ENCODE results near the gene FOXP1. TPM values are rescaled to one million over a fixed set of nuclear protein-coding genes. Genes with fewer than 3 reads are reported as not detected.

Gene FOXP1
- total RNA-seq, 1 experiment from 2014 or later: 31.8 TPM

DNA sequence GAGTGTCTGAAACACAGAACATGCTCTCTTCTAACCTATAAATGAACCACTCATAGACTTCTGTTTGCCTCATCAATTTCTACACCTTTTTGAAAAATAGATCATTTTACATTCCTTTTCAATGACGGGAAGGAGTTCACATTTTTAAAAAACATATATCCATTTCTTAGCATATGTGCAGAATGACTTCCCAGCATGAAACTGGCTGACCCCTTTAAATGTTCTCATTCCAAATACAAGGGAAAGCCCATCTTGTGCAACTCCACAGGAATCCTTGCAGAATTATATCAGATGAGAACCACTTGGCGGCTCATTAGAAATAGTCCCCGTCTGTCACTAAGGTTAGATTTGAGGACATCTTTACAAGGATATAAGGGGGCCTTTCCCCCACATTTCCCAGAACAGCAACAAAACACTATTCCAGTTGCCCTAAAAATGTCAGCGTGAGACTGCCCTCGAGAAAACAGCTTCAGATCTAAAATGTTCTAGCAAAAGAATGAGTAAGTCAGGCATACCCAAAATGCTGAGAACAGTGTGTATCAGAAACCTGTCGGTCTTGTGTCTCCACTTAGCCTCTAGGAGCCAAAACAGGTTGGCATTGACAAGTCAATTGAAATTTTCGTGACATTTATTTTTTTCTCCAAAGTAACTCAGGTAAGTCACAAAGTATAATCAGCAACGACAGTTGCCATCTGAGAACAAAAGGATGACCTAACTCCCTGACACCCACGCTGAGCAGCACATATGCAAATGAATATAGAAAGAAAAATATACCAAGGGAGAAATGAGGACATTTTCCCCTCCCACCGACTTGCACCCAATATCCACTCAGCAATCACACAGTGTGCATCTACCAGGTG lies 63.1 kb downstream of the FOXP1 start:
- DNase-seq (ENCODE audit: low read depth): no peak
- in situ Hi-C loops (cut with HindIII; ENCODE audit: low pct_unique_long_range_greater_than_20kb, low sequenced_read_pairs): no loop called here

DNA sequence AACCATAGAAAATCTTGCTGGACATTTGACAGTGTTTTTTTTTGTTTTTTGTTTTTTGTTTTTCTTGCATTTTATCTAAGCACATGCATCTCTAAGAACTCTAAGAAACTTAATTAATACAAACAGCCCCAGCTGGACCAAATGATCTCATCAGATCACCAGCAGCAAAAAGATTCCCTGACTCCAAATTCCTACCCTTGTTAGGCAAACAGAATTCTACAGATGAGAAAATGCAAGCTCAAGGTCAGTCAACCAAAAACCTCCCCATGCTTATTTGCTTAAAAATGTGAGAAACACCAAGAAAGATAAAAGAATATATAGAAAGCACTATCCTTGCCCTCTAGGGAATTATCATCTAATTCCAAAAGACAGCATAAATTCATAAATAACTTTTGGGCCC lies 65.4 kb downstream of the FOXP1 start:
- DNase-seq (ENCODE audit: low read depth): no peak
- in situ Hi-C loops (cut with HindIII; ENCODE audit: low pct_unique_long_range_greater_than_20kb, low sequenced_read_pairs): no loop called here

DNA sequence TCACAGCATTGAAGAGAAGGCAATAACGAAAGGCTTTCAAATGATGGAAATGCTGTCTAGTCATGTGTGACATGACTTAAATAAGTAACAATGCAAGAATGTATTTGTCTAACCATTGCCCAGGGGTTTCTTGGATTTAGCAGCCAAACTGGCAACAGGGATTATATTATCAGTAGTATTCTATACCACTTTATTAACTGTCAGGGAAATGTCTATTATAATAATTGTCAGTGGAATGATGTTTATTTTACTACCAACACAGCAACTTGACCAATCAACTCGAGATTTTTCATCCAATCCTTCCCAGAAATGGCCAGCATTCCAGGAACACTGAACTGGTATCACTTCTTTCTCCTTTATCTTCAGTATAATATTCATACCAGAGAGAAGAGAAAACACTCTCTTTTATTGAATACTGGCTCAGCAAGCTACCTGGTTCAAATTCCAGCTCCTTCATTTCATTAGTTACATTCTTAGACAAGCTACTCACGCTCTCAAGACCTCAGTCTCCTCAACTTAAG lies 66.2 kb downstream of the FOXP1 start:
- in situ Hi-C loops (cut with HindIII; ENCODE audit: low pct_unique_long_range_greater_than_20kb, low sequenced_read_pairs): no loop called here
- DNase-seq (ENCODE audit: low read depth): peak; percentile 73

GRCh38 chr3:71515636-71516365 lies 67.7 kb downstream of the FOXP1 start:
- in situ Hi-C loops (cut with HindIII; ENCODE audit: low pct_unique_long_range_greater_than_20kb, low sequenced_read_pairs): no loop called here

GRCh38 chr3:71514621-71515020 lies 68.9 kb downstream of the FOXP1 start:
- DNase-seq (ENCODE audit: low read depth): no peak
- in situ Hi-C loops (cut with HindIII; ENCODE audit: low pct_unique_long_range_greater_than_20kb, low sequenced_read_pairs): no loop called here

More at GRCh38 chr3:71515636-71516365, 67.7 kb downstream of the FOXP1 start:
- DNase-seq (ENCODE audit: low read depth): no peak

GRCh38 chr3:71513515-71513914 lies 70.0 kb downstream of the FOXP1 start:
- no peak for DNase-seq (ENCODE audit: low read depth)
- in situ Hi-C loops (cut with HindIII; ENCODE audit: low pct_unique_long_range_greater_than_20kb, low sequenced_read_pairs): no loop called here

DNA sequence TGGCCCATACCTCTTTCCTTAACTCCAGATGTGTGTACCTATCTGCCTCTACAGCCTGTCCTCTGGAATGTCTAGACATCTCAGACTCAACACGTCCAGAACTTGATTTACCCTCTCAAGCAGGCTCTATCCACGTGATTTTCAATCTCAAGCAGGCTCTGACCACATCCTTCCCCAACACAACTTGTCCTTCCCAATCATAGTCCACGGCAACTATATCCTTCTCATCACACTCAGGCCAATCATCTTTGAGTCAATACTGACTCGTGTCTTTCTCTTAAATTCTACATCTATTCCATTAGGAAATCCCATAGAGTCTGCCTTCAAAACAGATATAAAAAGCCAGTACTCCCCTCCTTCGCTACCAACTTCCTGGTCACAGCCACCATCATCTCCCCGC lies 70.4 kb downstream of the FOXP1 start:
- in situ Hi-C loops (cut with HindIII; ENCODE audit: low pct_unique_long_range_greater_than_20kb, low sequenced_read_pairs): no loop called here
- DNase-seq (ENCODE audit: low read depth): no peak

DNA sequence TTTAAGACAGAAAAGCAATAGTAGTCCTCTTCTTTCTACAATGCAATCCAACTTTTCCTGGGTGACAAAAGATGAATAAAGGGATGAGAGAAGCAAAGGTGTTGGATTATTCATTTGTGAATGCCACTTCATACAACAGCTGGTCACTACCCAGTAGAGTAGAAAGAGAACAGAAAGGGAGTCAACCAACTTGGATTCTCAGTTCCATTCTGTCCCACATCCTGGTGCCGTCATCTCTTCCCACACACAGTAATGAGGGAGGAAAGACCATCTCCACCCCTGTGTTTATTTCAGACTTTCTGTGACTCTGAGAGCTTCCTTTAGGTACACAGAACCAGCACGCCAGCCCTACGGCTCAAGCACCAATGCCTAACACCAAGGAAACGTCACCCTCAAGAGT lies 71.0 kb downstream of the FOXP1 start:
- in situ Hi-C loops (cut with HindIII; ENCODE audit: low pct_unique_long_range_greater_than_20kb, low sequenced_read_pairs): no loop called here
- no peak for DNase-seq (ENCODE audit: low read depth)

DNA sequence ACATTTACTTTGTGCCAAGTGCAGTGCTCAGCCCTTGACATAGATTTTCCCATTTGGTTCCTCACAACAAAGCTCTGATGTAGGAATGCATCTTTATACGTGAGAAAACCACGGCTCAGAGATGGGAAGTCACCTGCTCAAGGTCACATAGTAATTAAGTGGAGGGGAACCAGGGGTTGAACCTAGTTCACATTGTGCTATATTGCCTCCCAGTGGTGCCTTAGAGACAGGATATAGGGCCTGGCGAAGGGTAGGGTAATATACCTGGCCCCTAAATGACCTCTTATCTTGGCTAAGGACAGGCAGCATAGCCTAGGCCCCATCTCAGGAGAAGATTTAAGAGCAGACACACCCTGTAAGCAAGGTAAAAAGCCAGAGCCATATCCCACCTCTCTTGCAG lies 71.5 kb downstream of the FOXP1 start:
- DNase-seq (ENCODE audit: low read depth): no peak
- in situ Hi-C loops (cut with HindIII; ENCODE audit: low pct_unique_long_range_greater_than_20kb, low sequenced_read_pairs): no loop called here

GRCh38 chr3:71511446-71511845 lies 72.1 kb downstream of the FOXP1 start:
- in situ Hi-C loops (cut with HindIII; ENCODE audit: low pct_unique_long_range_greater_than_20kb, low sequenced_read_pairs): no loop called here
- DNase-seq (ENCODE audit: low read depth): no peak

DNA sequence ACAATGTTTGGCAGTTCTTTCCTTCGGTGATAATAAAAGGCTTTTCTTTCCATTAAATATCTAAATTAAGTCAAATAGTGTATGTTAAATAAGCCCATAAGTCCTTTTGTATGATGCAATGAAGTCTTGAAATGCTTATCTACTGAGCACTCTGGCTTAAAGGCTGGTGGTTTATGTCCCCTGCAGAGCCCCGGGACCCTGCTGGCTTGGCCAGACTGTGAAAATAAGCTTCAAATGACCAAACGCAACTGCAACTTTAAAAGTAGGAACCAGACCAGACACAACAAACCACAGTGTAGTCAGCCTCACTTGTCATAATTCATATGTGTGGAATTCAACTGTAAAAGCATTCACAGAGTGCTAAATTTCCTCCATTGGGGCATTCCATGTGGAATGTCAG lies 72.5 kb downstream of the FOXP1 start:
- DNase-seq (ENCODE audit: low read depth): peak; percentile 60
- in situ Hi-C loops (cut with HindIII; ENCODE audit: low pct_unique_long_range_greater_than_20kb, low sequenced_read_pairs): no loop called here

DNA sequence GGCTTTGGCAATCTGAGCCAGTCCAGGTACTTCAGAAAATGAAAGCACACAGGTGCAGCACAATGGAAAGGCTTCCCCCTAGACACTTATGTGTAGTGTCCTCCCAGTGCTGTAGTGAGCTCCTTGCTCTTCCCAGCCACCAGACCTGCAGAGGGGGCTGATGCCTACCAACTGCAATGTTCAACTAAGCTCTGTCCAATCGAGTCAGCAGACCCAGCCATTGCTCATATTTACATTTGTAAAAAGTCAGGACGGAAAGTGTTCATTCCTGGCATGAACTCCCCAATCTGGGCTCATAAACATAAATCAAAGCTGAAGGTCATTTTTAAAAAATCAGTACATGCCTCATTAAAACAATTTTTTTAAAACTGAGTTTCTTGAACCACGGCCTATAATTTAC lies 73.0 kb downstream of the FOXP1 start:
- in situ Hi-C loops (cut with HindIII; ENCODE audit: low pct_unique_long_range_greater_than_20kb, low sequenced_read_pairs): no loop called here
- peak; percentile 29 for DNase-seq (ENCODE audit: low read depth)

GRCh38 chr3:71509066-71509465 lies 74.5 kb downstream of the FOXP1 start:
- in situ Hi-C loops (cut with HindIII; ENCODE audit: low pct_unique_long_range_greater_than_20kb, low sequenced_read_pairs): no loop called here

DNA sequence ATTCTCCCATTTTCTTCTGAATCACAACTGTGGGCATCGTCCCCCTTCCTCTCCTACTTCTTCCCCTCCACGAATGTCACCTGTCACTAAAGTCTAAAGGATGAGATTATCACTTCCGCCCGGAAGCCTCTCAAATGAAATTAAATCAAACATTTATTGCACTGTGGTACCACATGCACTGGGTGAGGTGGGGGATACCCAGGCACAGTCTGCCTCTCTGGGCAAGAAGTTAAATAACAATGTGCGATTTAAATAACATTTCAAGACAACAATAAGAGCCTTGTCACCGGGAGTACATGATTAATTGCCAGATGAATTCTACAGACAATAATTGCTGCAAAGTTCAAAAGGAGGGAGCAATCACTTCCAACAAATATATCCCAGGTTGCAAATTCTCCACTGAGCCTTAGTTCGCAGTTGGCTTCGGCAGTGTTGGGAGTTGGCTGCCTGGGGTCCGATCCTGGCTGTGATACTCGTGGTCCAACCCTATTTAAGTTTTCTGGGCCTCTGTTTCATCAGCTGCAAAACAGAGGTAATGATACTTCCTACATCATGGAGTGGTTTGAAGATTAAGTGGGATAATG lies 77.7 kb downstream of the FOXP1 start:
- in situ Hi-C loops (cut with HindIII; ENCODE audit: low pct_unique_long_range_greater_than_20kb, low sequenced_read_pairs): no loop called here

More at GRCh38 chr3:71509066-71509465, 74.5 kb downstream of the FOXP1 start:
- no peak for DNase-seq (ENCODE audit: low read depth)

GRCh38 chr3:71504250-71505036 lies 79.1 kb downstream of the FOXP1 start:
- in situ Hi-C loops (cut with HindIII; ENCODE audit: low pct_unique_long_range_greater_than_20kb, low sequenced_read_pairs): no loop called here
- peak; percentile 75 for DNase-seq (ENCODE audit: low read depth)

More for the DNA sequence above, 77.7 kb downstream of the FOXP1 start:
- no peak for DNase-seq (ENCODE audit: low read depth)

GRCh38 chr3:71503525-71504249 lies 79.8 kb downstream of the FOXP1 start:
- DNase-seq (ENCODE audit: low read depth): peak; percentile 51
- in situ Hi-C loops (cut with HindIII; ENCODE audit: low pct_unique_long_range_greater_than_20kb, low sequenced_read_pairs): no loop called here

GRCh38 chr3:71502066-71502625 lies 81.4 kb downstream of the FOXP1 start:
- no peak for DNase-seq (ENCODE audit: low read depth)
- in situ Hi-C loops (cut with HindIII; ENCODE audit: low pct_unique_long_range_greater_than_20kb, low sequenced_read_pairs): no loop called here
